Fibroblast of mammary gland (primary cell): ENCODE measurements around the gene NAA40.

Experiments
- DNase-seq: peaks from one replicate; pipeline ENCODE4 v3.0.0-alpha.2; 2010; ENCODE audit warnings: low read depth
- H3K4me3 ChIP-seq: 2 replicates; pipeline ENCODE4 v1.5.1; 2011; ENCODE audit warnings: low read depth, mild to moderate bottlenecking, low read length, moderate library complexity; ENCODE audit not compliant: control insufficient read depth
- TF ChIP-seq, protein P1 (sequence below): conservative IDR thresholded peaks from 2 replicates; pipeline ENCODE4 v1.5.1; 2011; ENCODE audit warnings: low read depth, low read length, inconsistent platforms; ENCODE audit not compliant: control insufficient read depth, insufficient read depth

Gene NAA40

DNA sequence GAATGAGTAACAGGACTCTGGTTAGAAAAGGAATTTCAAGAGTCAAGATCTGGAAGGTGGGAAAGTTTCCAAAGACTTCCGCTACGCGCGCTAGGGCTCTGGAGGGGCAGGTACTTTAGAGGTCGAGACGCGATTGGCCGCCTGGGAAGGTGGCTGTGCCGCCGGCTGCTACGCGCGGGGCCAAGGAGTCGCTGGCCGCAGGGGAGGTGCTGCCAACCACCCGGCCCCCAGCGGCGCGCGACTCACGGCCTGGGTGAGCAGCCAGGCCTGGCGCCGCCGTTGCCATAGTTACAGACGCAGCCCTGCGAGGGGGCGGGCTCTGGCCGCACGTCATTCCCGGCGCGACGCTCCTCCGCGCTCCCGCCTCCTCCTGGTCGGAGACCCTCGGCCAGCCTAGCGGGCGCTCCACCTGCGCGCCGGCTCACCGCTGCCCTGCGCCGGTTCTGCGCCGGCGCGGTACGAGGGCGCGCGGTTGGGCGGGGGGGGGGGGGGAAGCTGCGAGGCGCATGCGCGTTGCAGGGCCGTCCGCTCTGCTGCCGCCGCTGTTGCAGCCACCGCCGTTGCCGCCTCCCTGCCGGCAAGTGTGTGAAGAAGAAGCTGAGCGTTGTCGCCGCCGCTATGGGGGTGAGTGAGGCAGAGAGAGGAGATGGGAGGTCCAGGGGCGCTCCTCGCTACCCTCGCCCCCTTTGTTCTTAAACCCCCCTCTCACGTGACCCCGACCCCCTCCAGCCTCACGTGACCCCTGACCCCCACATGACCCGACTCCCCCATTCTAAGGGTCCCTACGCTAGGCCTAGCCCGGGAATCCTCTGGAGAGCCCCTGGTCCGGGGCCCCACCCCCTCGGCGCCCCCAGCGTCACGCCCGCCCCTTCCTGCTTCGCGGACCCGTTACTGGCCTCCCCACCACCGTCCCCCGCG, at the start of gene NAA40:
NAA40 (plus strand) TSS at position 524 of the 918 bp plus-strand sequence; CDS start at position 619, 95 bp downstream.
- DNase-seq, result peak; percentile 91
- TF ChIP-seq, protein P1, sequence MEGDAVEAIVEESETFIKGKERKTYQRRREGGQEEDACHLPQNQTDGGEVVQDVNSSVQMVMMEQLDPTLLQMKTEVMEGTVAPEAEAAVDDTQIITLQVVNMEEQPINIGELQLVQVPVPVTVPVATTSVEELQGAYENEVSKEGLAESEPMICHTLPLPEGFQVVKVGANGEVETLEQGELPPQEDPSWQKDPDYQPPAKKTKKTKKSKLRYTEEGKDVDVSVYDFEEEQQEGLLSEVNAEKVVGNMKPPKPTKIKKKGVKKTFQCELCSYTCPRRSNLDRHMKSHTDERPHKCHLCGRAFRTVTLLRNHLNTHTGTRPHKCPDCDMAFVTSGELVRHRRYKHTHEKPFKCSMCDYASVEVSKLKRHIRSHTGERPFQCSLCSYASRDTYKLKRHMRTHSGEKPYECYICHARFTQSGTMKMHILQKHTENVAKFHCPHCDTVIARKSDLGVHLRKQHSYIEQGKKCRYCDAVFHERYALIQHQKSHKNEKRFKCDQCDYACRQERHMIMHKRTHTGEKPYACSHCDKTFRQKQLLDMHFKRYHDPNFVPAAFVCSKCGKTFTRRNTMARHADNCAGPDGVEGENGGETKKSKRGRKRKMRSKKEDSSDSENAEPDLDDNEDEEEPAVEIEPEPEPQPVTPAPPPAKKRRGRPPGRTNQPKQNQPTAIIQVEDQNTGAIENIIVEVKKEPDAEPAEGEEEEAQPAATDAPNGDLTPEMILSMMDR, result no peak
- peak within 1 kb of the TSS; percentile 77 for H3K4me3 ChIP-seq

DNA sequence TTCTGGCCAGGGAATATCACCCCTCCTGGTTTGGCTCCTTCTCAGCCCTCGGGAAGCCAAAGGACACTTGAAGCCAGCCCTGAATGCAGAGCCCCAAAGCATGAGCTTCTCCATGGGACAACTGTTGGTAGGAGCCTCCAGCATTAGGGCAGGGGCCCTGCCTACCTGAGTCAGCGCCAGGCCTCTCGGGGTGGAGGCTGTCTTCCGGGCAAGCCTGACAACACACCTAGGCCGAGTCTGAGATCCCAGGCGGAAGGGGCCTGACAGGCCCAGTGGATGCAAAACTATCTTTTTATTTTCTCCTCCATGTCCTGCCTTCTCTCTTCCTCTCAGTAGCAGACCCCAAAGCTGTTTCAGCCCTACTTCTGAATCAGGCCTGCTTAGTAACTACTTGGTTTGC, 49.5 kb upstream of the NAA40 start:
- H3K4me3 ChIP-seq, result no peak overlapping the region
- TF ChIP-seq, protein P1, result no peak
- no peak for DNase-seq

DNA sequence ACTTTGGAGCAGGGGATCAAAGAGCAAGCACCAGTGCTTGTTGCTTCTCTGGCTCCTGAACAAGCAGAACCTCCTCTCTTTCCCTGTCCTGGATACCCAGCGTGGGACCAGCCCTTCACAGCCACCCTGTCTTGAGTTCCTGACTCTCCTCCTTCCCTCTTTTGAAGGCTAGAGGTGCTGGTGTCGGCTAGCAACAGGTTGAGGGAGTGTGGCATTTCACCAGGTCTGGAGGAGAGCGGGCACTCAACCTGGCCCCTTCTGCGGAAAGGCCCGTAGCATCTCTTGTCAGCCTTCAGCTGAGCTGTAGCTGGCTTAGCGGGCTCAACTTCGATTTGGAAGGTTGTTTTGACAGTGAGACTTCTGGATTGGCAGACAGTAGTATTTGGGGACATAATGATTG, 48.4 kb upstream of the NAA40 start:
- no peak overlapping the region for H3K4me3 ChIP-seq

GRCh38 chr11:63892228-63892627, 46.6 kb upstream of the NAA40 start:
- peak; percentile 38 for DNase-seq
- TF ChIP-seq, protein P1, result no peak
- H3K4me3 ChIP-seq, result no peak overlapping the region

More for the DNA sequence above, 48.4 kb upstream of the NAA40 start:
- no peak for DNase-seq
- TF ChIP-seq, protein P1, result no peak

DNA sequence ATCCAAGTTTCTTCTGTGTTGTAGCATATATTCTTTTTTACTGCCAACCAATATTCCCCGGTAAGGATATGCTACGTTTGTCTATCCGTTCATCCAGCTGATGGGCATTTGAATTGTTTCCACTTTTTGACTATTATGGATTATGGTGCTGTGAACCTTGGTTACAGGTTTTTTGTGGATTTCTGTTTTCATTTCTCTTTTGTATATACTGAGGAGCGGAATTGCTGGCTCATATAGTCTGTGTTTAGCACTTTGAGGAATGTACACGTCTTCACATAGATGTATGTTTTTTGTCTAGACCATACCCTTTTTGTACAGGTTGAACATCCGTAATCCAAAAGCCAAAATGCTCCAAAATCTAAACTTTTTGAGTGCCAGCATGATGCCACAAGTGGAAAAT, 45.4 kb upstream of the NAA40 start:
- H3K4me3 ChIP-seq, result no peak overlapping the region
- DNase-seq, result no peak
- TF ChIP-seq, protein P1, result no peak

- no peak for DNase-seq
- TF ChIP-seq, protein P1, result no peak
- H3K4me3 ChIP-seq, result no peak overlapping the region
Measured at GRCh38 chr11:63896071-63896470, 42.7 kb upstream of the NAA40 start.
